T-cell (primary cell): ENCODE results near the gene NIBAN1. TPM values are rescaled to one million over a fixed set of nuclear protein-coding genes. Genes with fewer than 3 reads are reported as not detected.
A peak's percentile ranks its signal among the peaks of the same experiment; 100 is the strongest.

Experiments used
- ATAC-seq, 4 experiments: fragments of 200-7000 bp in 3 of 4; fragments of 150-1000 bp in 1 of 4; cut with Tn5 transposase; replicated peaks in 1 of 4; 1 replicate in 3 of 4; 2 replicates in 1 of 4; pipeline ENCODE4 v1.10.0; 2021; ENCODE audit warnings: moderate library complexity in 3 of 4, mild to moderate bottlenecking in 2 of 4, moderate number of reproducible peaks in 1 of 4
- CTCF ChIA-PET, 2 donors: fragments of 300-600 bp; sonication (Branson Sonifier 250); formaldehyde crosslinking; loops; one replicate each; lab custom pipeline; 2022; ENCODE audit warnings: antibody characterized with exemption in 2 of 2; lab: Charles Lee
- POLR2A ChIA-PET, 2 donors: fragments of 300-600 bp; sonication (Branson Sonifier 250); formaldehyde crosslinking; loops; one replicate each; lab custom pipeline; 2022; ENCODE audit warnings: antibody characterized with exemption in 2 of 2; lab: Charles Lee
- DNase-seq, 35 experiments: peaks; one replicate each; pipeline versions ENCODE4 v3.0.0 to v3.0.0-alpha.2; 2013 to 2023
- H3K27ac ChIP-seq: one replicate; pipeline ENCODE4 v1.5.1; 2013; ENCODE audit warnings: low read length
- H3K27me3 ChIP-seq, 2 experiments: replicated peaks in 1 of 2; 1 replicate in 1 of 2; 2 replicates in 1 of 2; pipeline versions ENCODE4 v1.6.1 to v1.7.0; 2013; ENCODE audit warnings: low read length in 1 of 2, mixed read lengths in 1 of 2; ENCODE audit not compliant: control insufficient read depth in 2 of 2, insufficient read depth in 2 of 2; ENCODE audit errors: extremely low read depth in 1 of 2
- H3K36me3 ChIP-seq, 2 donors: 1 replicate in 1 of 2; 2 replicates in 1 of 2; pipeline versions ENCODE4 v1.6.1 to v1.7.0; 2013; ENCODE audit warnings: low read length in 1 of 2; ENCODE audit not compliant: control insufficient read depth in 2 of 2, insufficient read depth in 1 of 2; ENCODE audit errors: extremely low read depth in 1 of 2
- H3K4me1 ChIP-seq, 2 experiments: 1 replicate in 1 of 2; 2 replicates in 1 of 2; pipeline versions ENCODE4 v1.6.1 to v1.7.0; 2013; ENCODE audit warnings: low read length in 2 of 2, mixed read lengths in 1 of 2; ENCODE audit not compliant: insufficient read depth in 2 of 2, control insufficient read depth in 1 of 2; ENCODE audit errors: extremely low read depth in 1 of 2
- H3K4me3 ChIP-seq, 2 donors: 1 replicate in 1 of 2; 2 replicates in 1 of 2; pipeline versions ENCODE4 v1.5.1 to v1.7.0; 2013; ENCODE audit warnings: mild to moderate bottlenecking in 2 of 2, low read length in 1 of 2, moderate library complexity in 1 of 2; ENCODE audit not compliant: control insufficient read depth in 1 of 2; ENCODE audit errors: extremely low read depth in 1 of 2
- H3K9me3 ChIP-seq: 2 replicates; pipeline ENCODE4 v1.7.0; 2013
- H3K27ac Mint-ChIP-seq, 2 donors: one replicate each; pipeline ENCODE4 v1.8.0; 2020 to 2021; ENCODE audit warnings: mild to moderate bottlenecking in 2 of 2, mixed read lengths in 2 of 2
- H3K27me3 Mint-ChIP-seq, 2 donors: one replicate each; pipeline ENCODE4 v1.8.0; 2021 to 2022; ENCODE audit warnings: mixed read lengths in 2 of 2
- H3K36me3 Mint-ChIP-seq: one replicate; pipeline ENCODE4 v1.8.0; 2021; ENCODE audit warnings: mixed read lengths
- H3K4me1 Mint-ChIP-seq, 3 donors: one replicate each; pipeline ENCODE4 v1.8.0; 2020 to 2022; ENCODE audit warnings: mixed read lengths in 3 of 3, mild to moderate bottlenecking in 1 of 3
- H3K4me3 Mint-ChIP-seq, 3 donors: one replicate each; pipeline ENCODE4 v1.8.0; 2020 to 2022; ENCODE audit warnings: mild to moderate bottlenecking in 3 of 3, mixed read lengths in 3 of 3, moderate library complexity in 3 of 3
- H3K9me3 Mint-ChIP-seq, 3 donors: one replicate each; pipeline ENCODE4 v1.8.0; 2020 to 2022; ENCODE audit warnings: mixed read lengths in 3 of 3
- WGBS: methylation state at CpG from one replicate; pipeline ENCODE4 v1.1.5; 2013; ENCODE audit warnings: missing lambda C conversion rate; ENCODE audit not compliant: insufficient coverage; 5-methylcytosine and 5-hydroxymethylcytosine counted together
- total RNA-seq, 35 experiments: library from RNA in 6 of 35; stranded (reverse) in 6 of 35; fragments of 120-200 nt in 1 of 35; gene quantifications; one replicate each; pipeline versions ENCODE4 v1.2.1 to v1.2.4 and lab custom pipeline; 2013 to 2026

NIBAN1 gene
- total RNA-seq, 5 donors from 2014 or later (not counting 1 experiment from before 2014, with no cell fraction given): 19.9 to 53.6 (median 46.0) TPM

DNA sequence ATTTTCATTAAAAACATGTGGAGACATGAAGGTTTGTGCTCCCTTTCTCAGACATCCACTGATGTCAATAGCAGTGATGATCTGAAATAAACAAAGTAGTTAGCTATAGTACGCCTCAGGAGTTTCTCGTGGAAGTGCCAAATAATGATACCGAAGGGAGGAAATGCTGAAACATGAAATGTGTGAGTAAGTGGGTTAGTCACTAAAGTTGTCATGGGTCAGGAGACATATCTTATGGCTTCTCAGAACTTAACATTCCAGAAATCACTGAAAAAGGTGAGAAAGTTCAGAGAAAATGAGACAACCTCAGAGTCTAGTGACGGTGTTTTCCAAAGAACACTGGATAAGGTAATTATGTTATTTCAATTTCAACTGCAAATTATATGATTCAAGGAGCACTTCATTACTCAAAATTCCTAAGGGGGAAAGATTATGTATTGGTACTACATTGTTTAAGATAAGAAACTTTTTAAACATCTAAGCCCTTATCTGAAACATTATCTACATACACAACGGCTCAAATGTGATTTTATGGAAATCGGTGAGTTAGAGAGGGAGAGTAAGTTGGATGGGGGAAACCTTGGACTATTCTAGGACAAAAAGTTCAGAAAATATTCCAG, 20.6 kb downstream of the NIBAN1 start:
- ATAC-seq (peak in 1 of 4 experiments; percentile 33), DNase-seq (peak in 1 of 35 experiments; percentile 14)
- CTCF ChIA-PET: interaction anchor here in 1 of 2 donors (0.6 kb wide), 1 partner anchor 88 kb away, joined by 3 read pairs; no protein-coding TSS in a partner anchor
- Histone ChIP-seq H3K27me3 (no peaks in the 10 kb centered on the region), H3K36me3 (no peaks in the 10 kb centered on the region), H3K4me1 (no peaks in the 10 kb centered on the region), H3K27ac (no peak overlapping the region), H3K9me3 (no peaks in the 10 kb centered on the region), H3K4me3 (no peak overlapping the region)
- Mint-ChIP-seq H3K9me3 (no peaks in the 10 kb centered on the region), H3K4me3 (peak overlapping the region in 1 of 3 donors; percentile 2), H3K36me3 (peaks cover 10% of the 10 kb centered on the region), H3K27ac (peak overlapping the region; percentile 23 to 27), H3K27me3 (no peaks in the 10 kb centered on the region), H3K4me1 (peaks cover 0 to 31% (median 27%) of the 10 kb centered on the region in 3 donors)
- 78% methylated on average over 3 of the region's 6 CpGs for WGBS
- POLR2A ChIA-PET: interaction anchor here in 1 of 2 donors (0.6 kb wide), 1 partner anchor 57 kb away, joined by 3 read pairs; no protein-coding TSS in a partner anchor

DNA sequence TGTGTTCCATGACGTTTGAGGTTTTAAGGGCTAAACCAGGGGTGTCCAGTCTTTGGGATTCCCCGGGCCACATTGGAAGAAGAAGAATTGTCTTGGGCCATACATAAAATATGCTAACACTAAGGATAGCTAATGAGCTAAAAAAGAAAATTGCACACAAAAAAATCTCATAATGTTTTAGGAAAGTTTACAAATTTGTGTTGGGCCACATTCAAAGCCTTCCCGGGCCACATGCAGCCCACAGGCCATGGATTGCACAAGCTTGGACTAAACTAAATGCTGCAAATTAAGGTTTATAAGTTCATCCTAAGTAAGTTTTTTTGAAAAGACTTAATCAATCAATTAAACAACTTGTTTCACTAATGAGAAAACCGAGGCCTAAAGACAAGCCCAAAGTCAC, 21.9 kb downstream of the NIBAN1 start:
- no peak overlapping the region for H3K4me3 Mint-ChIP-seq
- Histone ChIP-seq H3K36me3 (no peaks in the 10 kb centered on the region), H3K4me3 (no peak overlapping the region), H3K27ac (no peak overlapping the region), H3K9me3 (no peaks in the 10 kb centered on the region), H3K4me1 (no peaks in the 10 kb centered on the region), H3K27me3 (no peaks in the 10 kb centered on the region)
- H3K27ac Mint-ChIP-seq: no peak overlapping the region
- peaks cover 0 to 30% (median 25%) of the 10 kb centered on the region in 3 donors for H3K4me1 Mint-ChIP-seq
- H3K9me3 Mint-ChIP-seq: no peaks in the 10 kb centered on the region
- no peaks in the 10 kb centered on the region for H3K27me3 Mint-ChIP-seq
- POLR2A ChIA-PET: no interaction called here
- WGBS: 100% methylated on average over 1 of the region's 4 CpGs
- DNase-seq: no peak
- ATAC-seq: no peak
- H3K36me3 Mint-ChIP-seq: peaks cover 10% of the 10 kb centered on the region
- CTCF ChIA-PET: interaction anchor here in 1 of 2 donors (0.7 kb wide), 1 partner anchor 98 kb away, joined by 3 read pairs; no protein-coding TSS in a partner anchor

DNA sequence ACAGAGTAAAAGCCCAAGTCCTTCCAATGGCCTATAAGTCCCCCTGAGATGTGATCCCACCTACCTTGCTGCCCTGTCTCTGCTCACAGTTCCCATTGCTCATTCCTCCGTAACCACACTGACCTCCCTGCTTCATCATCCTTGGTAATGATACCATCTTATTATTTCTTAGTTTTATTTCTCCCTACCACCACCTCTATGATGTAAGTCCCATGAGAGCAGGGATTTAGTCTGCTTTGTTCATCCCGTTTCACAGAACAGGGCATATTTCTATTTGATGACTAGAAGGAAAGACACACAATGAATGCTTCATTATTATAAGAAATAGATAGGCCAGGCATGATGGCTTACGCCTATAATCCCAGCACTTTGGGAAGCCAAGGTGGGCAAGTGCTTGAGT, 22.5 kb downstream of the NIBAN1 start:
- CTCF ChIA-PET: interaction anchor here in 1 of 2 donors (0.7 kb wide), 1 partner anchor 98 kb away, joined by 3 read pairs; no protein-coding TSS in a partner anchor
- Mint-ChIP-seq H3K27ac (no peak overlapping the region), H3K36me3 (peaks cover 13% of the 10 kb centered on the region)

DNA sequence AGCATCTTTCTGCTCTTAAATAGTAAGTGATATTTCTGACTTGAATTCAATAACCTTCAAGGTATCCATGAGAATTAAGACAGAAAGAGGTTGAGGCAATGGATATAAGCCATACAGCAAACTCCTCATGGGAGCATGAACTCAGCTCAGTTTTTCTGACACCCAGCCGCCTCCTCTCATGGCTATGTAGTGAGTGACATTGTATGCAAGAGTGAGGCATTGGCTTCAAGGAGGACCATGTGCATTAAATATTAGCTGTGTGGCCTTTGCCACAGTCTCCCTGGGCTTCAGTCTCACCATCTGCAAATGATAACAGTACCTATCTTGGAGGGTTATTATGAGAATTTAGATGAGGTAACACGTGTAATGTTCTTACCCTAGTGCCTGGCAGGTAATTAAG, 23.4 kb downstream of the NIBAN1 start:
- Histone ChIP-seq H3K36me3 (no peaks in the 10 kb centered on the region), H3K27me3 (no peaks in the 10 kb centered on the region), H3K27ac (no peak overlapping the region), H3K4me1 (no peaks in the 10 kb centered on the region), H3K4me3 (no peak overlapping the region), H3K9me3 (no peaks in the 10 kb centered on the region)
- DNase-seq (no peak), ATAC-seq (no peak)
- no peak overlapping the region for H3K4me3 Mint-ChIP-seq
- H3K36me3 Mint-ChIP-seq: peaks cover 19% of the 10 kb centered on the region
- ChIA-PET CTCF (interaction anchor here in 1 of 2 donors (0.6 kb wide), 1 partner anchor 144 kb away, joined by 4 read pairs; no protein-coding TSS in a partner anchor), POLR2A (interaction anchor here in 1 of 2 donors (0.5 kb wide), 1 partner anchor 95 kb away, joined by 7 read pairs; the partner anchor contains the start of gene RNF2)
- H3K27ac Mint-ChIP-seq: no peak overlapping the region
- no peaks in the 10 kb centered on the region for H3K27me3 Mint-ChIP-seq
- no peaks in the 10 kb centered on the region for H3K9me3 Mint-ChIP-seq
- H3K4me1 Mint-ChIP-seq: peaks cover 0 to 33% (median 25%) of the 10 kb centered on the region in 3 donors
- WGBS: 100% methylated on average over 1 of the region's 2 CpGs

More for the DNA sequence above, 22.5 kb downstream of the NIBAN1 start:
- DNase-seq (no peak), ATAC-seq (no peak)
- H3K4me1 Mint-ChIP-seq: peaks cover 0 to 30% (median 23%) of the 10 kb centered on the region in 3 donors
- H3K4me1 ChIP-seq: no peaks in the 10 kb centered on the region
- H3K4me3 ChIP-seq: no peak overlapping the region
- no peaks in the 10 kb centered on the region for H3K27me3 Mint-ChIP-seq
- no peaks in the 10 kb centered on the region for H3K9me3 Mint-ChIP-seq
- H3K27ac ChIP-seq: no peak overlapping the region
- WGBS: 100% methylated on average over 1 of the region's 3 CpGs
- no peaks in the 10 kb centered on the region for H3K27me3 ChIP-seq
- POLR2A ChIA-PET: no interaction called here
- H3K4me3 Mint-ChIP-seq: no peak overlapping the region
- H3K9me3 ChIP-seq: no peaks in the 10 kb centered on the region
- H3K36me3 ChIP-seq: no peaks in the 10 kb centered on the region

DNA sequence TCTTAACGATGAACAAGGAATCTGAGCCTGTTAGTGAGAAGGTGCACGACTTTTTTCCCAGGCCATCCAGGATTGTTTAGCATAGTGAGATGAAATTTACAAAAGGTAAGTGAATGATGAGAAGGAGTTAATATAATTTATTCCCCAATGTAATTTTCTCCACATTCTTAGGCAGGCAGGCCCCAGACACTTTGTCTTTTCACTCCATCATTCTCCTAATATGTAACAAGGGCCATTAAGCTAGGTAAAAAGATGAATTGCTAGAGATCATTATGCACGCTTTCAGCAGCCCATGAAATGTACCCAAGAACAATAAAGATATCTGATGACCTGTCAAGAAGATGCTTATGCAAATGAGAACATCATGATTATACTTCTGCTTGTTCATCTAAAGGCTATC, 24.1 kb downstream of the NIBAN1 start:
- H3K36me3 ChIP-seq: no peaks in the 10 kb centered on the region
- no peak for DNase-seq
- POLR2A ChIA-PET: interaction anchor here in 1 of 2 donors (0.5 kb wide), 1 partner anchor 95 kb away, joined by 7 read pairs; the partner anchor contains the start of gene RNF2
- H3K9me3 ChIP-seq: no peaks in the 10 kb centered on the region
- CTCF ChIA-PET: no interaction called here
- peaks cover 0 to 35% (median 25%) of the 10 kb centered on the region in 3 donors for H3K4me1 Mint-ChIP-seq
- no peaks in the 10 kb centered on the region for H3K27me3 Mint-ChIP-seq
- H3K27ac ChIP-seq: no peak overlapping the region
- H3K36me3 Mint-ChIP-seq: peaks cover 24% of the 10 kb centered on the region
- WGBS: no CpG with 5 or more reads among the region's 3 CpGs
- H3K4me1 ChIP-seq: no peaks in the 10 kb centered on the region
- no peak for ATAC-seq
- no peak overlapping the region for H3K4me3 Mint-ChIP-seq
- H3K27ac Mint-ChIP-seq: no peak overlapping the region
- no peaks in the 10 kb centered on the region for H3K27me3 ChIP-seq
- no peak overlapping the region for H3K4me3 ChIP-seq
- H3K9me3 Mint-ChIP-seq: no peaks in the 10 kb centered on the region

DNA sequence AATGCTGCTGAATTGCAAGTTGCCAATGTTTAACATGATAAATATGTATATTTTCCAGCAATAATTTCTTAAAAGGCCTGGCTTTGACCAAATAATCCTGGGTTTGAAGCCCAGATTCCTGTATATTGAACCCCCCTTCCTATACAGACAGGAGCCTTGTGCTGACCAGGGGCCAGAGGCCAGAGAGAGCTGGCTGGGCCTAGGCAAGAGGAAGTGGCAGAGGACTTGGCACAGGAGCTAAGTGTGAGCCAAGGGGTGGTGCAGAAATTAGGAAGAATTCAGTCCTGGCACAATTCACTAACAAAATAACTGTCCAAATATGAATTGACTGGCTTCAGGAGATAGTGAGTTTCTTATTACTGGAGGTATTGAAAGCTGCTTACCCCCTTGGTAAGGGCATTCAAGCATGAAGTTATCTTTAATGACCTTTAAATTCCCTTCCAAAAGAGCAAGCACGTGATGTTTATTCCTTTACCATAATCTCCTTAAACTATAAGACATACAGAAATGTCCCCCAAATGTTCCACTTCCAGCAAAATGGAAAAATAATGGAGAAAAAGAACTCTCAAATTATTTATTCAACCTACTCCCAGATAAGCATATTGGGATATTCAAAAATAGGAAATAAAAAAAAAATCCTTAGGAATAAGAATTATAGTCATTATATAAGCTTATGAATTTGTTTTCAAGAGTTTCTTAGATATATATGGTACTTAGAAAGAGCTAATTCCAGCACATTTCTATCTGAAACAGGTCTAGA, 26.6 kb downstream of the NIBAN1 start:
- H3K27me3 Mint-ChIP-seq: no peaks in the 10 kb centered on the region
- peaks cover 34% of the 10 kb centered on the region for H3K36me3 Mint-ChIP-seq
- no peak overlapping the region for H3K4me3 Mint-ChIP-seq
- no peak for ATAC-seq
- no CpG with 5 or more reads among the region's 1 CpG for WGBS
- POLR2A ChIA-PET: no interaction called here
- Histone ChIP-seq H3K9me3 (no peaks in the 10 kb centered on the region), H3K4me3 (no peak overlapping the region), H3K36me3 (no peaks in the 10 kb centered on the region), H3K27me3 (no peaks in the 10 kb centered on the region), H3K4me1 (no peaks in the 10 kb centered on the region), H3K27ac (no peak overlapping the region)
- H3K27ac Mint-ChIP-seq: no peak overlapping the region
- no peak for DNase-seq
- no peaks in the 10 kb centered on the region for H3K9me3 Mint-ChIP-seq
- CTCF ChIA-PET: interaction anchor here in 1 of 2 donors (1.7 kb wide), 1 partner anchor 142 kb away, joined by 6 read pairs; no protein-coding TSS in a partner anchor
- H3K4me1 Mint-ChIP-seq: peaks cover 0 to 31% (median 13%) of the 10 kb centered on the region in 3 donors
